Astrocyte of the spinal cord (primary cell): ENCODE results near the gene SDR42E2.
A peak's percentile ranks its signal among the peaks of the same experiment; 100 is the strongest.
"Not testable (repeated sequence)": the region's sequence is repeated elsewhere in the genome, so short reads cannot be mapped to it uniquely, and the experiment has no call there.

Source experiments
- DNase-seq: peaks from one replicate; pipeline ENCODE4 v3.0.0; 2011; ENCODE audit warnings: low read depth, low spot score
- H3K4me3 ChIP-seq: 2 replicates; pipeline ENCODE4 v1.5.1; 2011; ENCODE audit warnings: low read depth, mild to moderate bottlenecking, low read length, moderate library complexity
- CTCF ChIP-seq: IDR thresholded peaks from 2 replicates; pipeline ENCODE4 v1.5.1; 2012; ENCODE audit warnings: low read depth, mild to moderate bottlenecking, low read length, inconsistent platforms
- in situ Hi-C: cut with HindIII; loops from 2 replicates; pipeline ENCODE4 v1.10.0; 2017; ENCODE audit warnings: low sequenced_read_pairs

The SDR42E2 gene

GRCh38 chr16:22210854-22211253, 48.5 kb downstream of the SDR42E2 start:
- DNase-seq, result no peak
- in situ Hi-C loops, result no loop called here
- TF ChIP-seq CTCF, result no peak
- no peak overlapping the region for H3K4me3 ChIP-seq

DNA sequence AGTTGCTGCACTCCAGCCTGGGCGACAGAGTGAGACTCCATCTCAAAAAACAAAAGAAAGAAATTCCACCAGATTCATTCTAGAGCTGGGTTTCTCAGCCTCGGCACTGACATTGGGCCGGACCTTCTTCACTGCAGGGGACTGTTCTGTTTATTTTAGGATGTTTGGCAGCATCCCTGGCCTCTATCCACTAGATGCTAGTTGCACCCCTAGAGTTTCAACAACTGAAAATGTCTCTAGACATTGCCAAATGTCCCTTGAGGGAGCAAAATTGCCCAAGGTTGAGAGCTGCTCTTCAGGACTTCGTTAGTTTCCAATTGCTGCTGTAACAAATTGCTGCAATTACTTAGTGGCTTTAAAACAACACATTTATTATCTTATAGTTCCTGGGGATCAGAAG, 50.9 kb downstream of the SDR42E2 start:
- DNase-seq, result no peak
- TF ChIP-seq CTCF, result no peak
- in situ Hi-C loops, result no loop called here
- no peak overlapping the region for H3K4me3 ChIP-seq

GRCh38 chr16:22213801-22214200, 51.5 kb downstream of the SDR42E2 start:
- in situ Hi-C loops, result no loop called here
- DNase-seq, result no peak
- TF ChIP-seq CTCF, result no peak
- H3K4me3 ChIP-seq, result no peak overlapping the region

- in situ Hi-C loops, result no loop called here
Observed at GRCh38 chr16:22214402-22214801, 52.1 kb downstream of the SDR42E2 start.

DNA sequence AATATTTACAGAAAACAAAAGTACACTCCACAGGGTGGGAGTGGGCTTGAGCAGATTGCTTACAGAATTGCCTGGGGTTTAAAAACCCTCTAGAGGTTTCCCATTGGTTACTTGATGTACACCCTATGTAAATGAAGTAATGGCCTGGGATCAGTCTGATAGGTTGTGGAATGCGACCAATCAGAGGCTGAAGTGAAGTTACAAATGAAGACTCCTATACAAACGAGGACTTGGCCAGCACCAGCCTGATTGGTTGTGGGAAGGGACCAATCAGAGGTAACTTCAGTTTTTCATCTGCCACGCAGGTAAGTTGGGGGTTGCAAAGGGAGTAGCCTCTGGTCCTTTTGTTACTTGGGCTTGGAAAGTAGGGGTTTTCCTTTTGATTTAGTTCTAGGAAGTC, 52.6 kb downstream of the SDR42E2 start:
- no peak overlapping the region for H3K4me3 ChIP-seq

More at GRCh38 chr16:22214402-22214801, 52.1 kb downstream of the SDR42E2 start:
- TF ChIP-seq CTCF, result no peak
- DNase-seq, result no peak
- no peak overlapping the region for H3K4me3 ChIP-seq

GRCh38 chr16:22216191-22216831, 54.0 kb downstream of the SDR42E2 start:
- H3K4me3 ChIP-seq, result no peak overlapping the region
- in situ Hi-C loops, result no loop called here
- no peak for TF ChIP-seq CTCF
- peak; percentile 17 for DNase-seq

More for the DNA sequence above, 52.6 kb downstream of the SDR42E2 start:
- TF ChIP-seq CTCF, result no peak
- no peak for DNase-seq
- in situ Hi-C loops, result no loop called here

DNA sequence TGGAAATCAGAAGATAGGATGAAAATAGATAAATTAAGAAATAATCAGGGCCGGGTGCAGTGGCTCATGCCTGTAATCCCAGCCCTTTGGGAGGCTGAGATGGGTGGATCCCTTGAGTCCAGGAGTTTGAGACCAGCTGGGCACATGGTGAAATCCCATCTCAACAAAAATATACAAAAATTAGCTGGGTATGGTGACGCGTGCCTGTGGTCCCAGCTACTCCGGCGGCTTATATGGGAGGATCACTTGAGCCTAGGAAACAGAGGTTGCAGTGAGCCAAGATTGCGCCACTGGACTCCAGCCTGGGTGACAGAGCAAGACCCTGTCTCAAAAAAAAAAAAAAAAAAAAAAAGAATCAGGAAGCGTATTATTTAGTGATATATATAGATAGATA, 54.5 kb downstream of the SDR42E2 start:
- H3K4me3 ChIP-seq, in situ Hi-C loops, DNase-seq: not testable (repeated sequence)
